Lung (tissue), 12 donors: Measurements from ENCODE around the gene AGRN. TPM values are rescaled to one million over a fixed set of nuclear protein-coding genes. Genes with fewer than 3 reads are reported as not detected.

Experiments
- ATAC-seq: fragments of 200-7000 bp; cut with Tn5 transposase; one replicate; pipeline ENCODE4 v1.9.1; 2020; ENCODE audit warnings: moderate number of reproducible peaks; ENCODE audit not compliant: insufficient read depth, low FRiP score
- DNase-seq, 3 donors: peaks; one replicate each; pipeline ENCODE4 v3.0.0-alpha.2; 2013 to 2017
- H3K27ac ChIP-seq, 2 donors: one replicate each; pipeline ENCODE4 v1.5.1; 2013; ENCODE audit warnings: mild to moderate bottlenecking in 2 of 2, moderate library complexity in 2 of 2, control low read depth in 1 of 2, inconsistent platforms in 1 of 2, low read depth in 1 of 2, low read length in 1 of 2
- H3K27me3 ChIP-seq, 3 donors: one replicate each; pipeline ENCODE4 v1.5.1; 2013; ENCODE audit warnings: low read length in 2 of 3; ENCODE audit not compliant: control insufficient read depth in 3 of 3, insufficient read depth in 3 of 3
- H3K36me3 ChIP-seq, 4 donors: one replicate each; pipeline ENCODE4 v1.5.1; 2013; ENCODE audit warnings: low read length in 4 of 4, mild to moderate bottlenecking in 1 of 4, moderate library complexity in 1 of 4; ENCODE audit not compliant: control insufficient read depth in 4 of 4, insufficient read depth in 4 of 4
- H3K4me1 ChIP-seq, 5 donors: one replicate each; pipeline ENCODE4 v1.5.1; 2013; ENCODE audit warnings: low read length in 5 of 5, mild to moderate bottlenecking in 2 of 5, moderate library complexity in 1 of 5; ENCODE audit not compliant: control insufficient read depth in 5 of 5, insufficient read depth in 5 of 5
- H3K4me3 ChIP-seq: one replicate; pipeline ENCODE4 v1.5.1; 2013; ENCODE audit warnings: mild to moderate bottlenecking, control low read depth, moderate library complexity
- H3K9ac ChIP-seq, 2 donors: one replicate each; pipeline ENCODE4 v1.5.1; 2013; ENCODE audit warnings: low read length in 2 of 2, control low read depth in 1 of 2; ENCODE audit not compliant: insufficient read depth in 1 of 2
- H3K9me3 ChIP-seq, 4 donors: one replicate each; pipeline ENCODE4 v1.5.1; 2013; ENCODE audit warnings: low read length in 3 of 4, mild to moderate bottlenecking in 1 of 4, moderate library complexity in 1 of 4; ENCODE audit not compliant: control insufficient read depth in 4 of 4, insufficient read depth in 3 of 4
- CTCF ChIP-seq: IDR thresholded peaks from 2 replicates; pipeline ENCODE4 v1.5.1; 2012; ENCODE audit warnings: mild to moderate bottlenecking; ENCODE audit errors: control extremely low read depth, extremely low read depth
- WGBS, 2 donors: extraction: QIAGEN DNeasy Blood & Tissue Kit; methylation state at CpG; one replicate each; pipeline ENCODE4 v1.1.7; 2013; 5-methylcytosine and 5-hydroxymethylcytosine counted together
- polyA plus RNA-seq, 2 donors: library from polyadenylated mRNA; stranded (reverse); fragments of 200-250 nt; gene quantifications; one replicate each; pipeline ENCODE4 v1.2.1, GENCODE V29; 2013
- total RNA-seq, 2 donors: library from RNA; depleted of rRNA in 1 of 2; stranded (reverse); fragments of >200 nt in 1 of 2; gene quantifications; one replicate each; pipeline ENCODE4 v1.2.1, GENCODE V29; 2014 to 2021
- donor health status: control.
- donor health status: control.
- donor health status: Bipolar disorder and iron deficiency.
- donor health status: healthy.
- donor health status: DM: yes; HTN: yes; CAD: no.

AGRN gene
- total and polyA plus RNA-seq, 4 donors, result 30.7 to 124 (median 85.2) TPM

GRCh38 chr1:1061682-1062345 lies 41.9 kb downstream of the AGRN start:
- no peaks in the 10 kb centered on the region for H3K36me3 ChIP-seq
- ATAC-seq (no peak), DNase-seq (peak in 1 of 3 donors; percentile 36)
- no peaks in the 10 kb centered on the region for H3K9me3 ChIP-seq
- no peak overlapping the region for H3K4me3 ChIP-seq
- H3K27me3 ChIP-seq, result peaks cover 5 to 59% (median 18%) of the 10 kb centered on the region in 3 donors
- WGBS, 2 donors, result 47% methylated on average over 16 of the region's 18 CpGs
- H3K27ac ChIP-seq, result no peak overlapping the region
- no peak overlapping the region for H3K9ac ChIP-seq
- no peak for TF ChIP-seq CTCF
- peaks cover 0 to 9% (median 3%) of the 10 kb centered on the region in 5 donors for H3K4me1 ChIP-seq

- H3K36me3 ChIP-seq, result no peaks in the 10 kb centered on the region
- TF ChIP-seq CTCF, result no peak
- H3K9ac ChIP-seq, result no peak overlapping the region
- peaks cover 5 to 57% (median 19%) of the 10 kb centered on the region in 3 donors for H3K27me3 ChIP-seq
- H3K4me3 ChIP-seq, result no peak overlapping the region
- H3K4me1 ChIP-seq, result peaks cover 0 to 9% (median 3%) of the 10 kb centered on the region in 5 donors
- WGBS, 2 donors, result 26 to 27% methylated on average over 28 to 29 of the region's 29 CpGs
- H3K9me3 ChIP-seq, result no peaks in the 10 kb centered on the region
- ATAC-seq, result no peak
- no peak overlapping the region for H3K27ac ChIP-seq
- DNase-seq, result no peak
These were observed 42.6 kb downstream of the AGRN start for GRCh38 chr1:1062348-1063163.

- Histone ChIP-seq H3K27me3 (peaks cover 5 to 54% (median 27%) of the 10 kb centered on the region in 3 donors), H3K4me1 (peaks cover 0 to 12% (median 3%) of the 10 kb centered on the region in 5 donors), H3K9ac (no peak overlapping the region), H3K27ac (no peak overlapping the region), H3K9me3 (no peaks in the 10 kb centered on the region), H3K4me3 (no peak overlapping the region), H3K36me3 (no peaks in the 10 kb centered on the region)
- ATAC-seq (no peak), DNase-seq (no peak)
- TF ChIP-seq CTCF, result no peak
- WGBS, 2 donors, result 55 to 62% methylated on average over 22 to 24 of the region's 24 CpGs
These were observed 43.5 kb downstream of the AGRN start for GRCh38 chr1:1063261-1063944.
